HG03066 (cell line): ENCODE measurements around the gene PALM3.
A peak's percentile ranks its signal among the peaks of the same experiment; 100 is the strongest.
"Not testable (repeated sequence)": the region's sequence is repeated elsewhere in the genome, so short reads cannot be mapped to it uniquely, and the experiment has no call there.

ENCODE experiments used
- ATAC-seq: cut with Tn5 transposase; IDR thresholded peaks from one replicate; pipeline ENCODE4 v1.9.1; 2021; ENCODE audit warnings: low read depth; ENCODE audit not compliant: unreplicated experiment

Gene PALM3

GRCh38 chr19:14035706-14036105, 26.2 kb downstream of the PALM3 start:
- no peak for ATAC-seq

GRCh38 chr19:14035159-14035558, 26.7 kb downstream of the PALM3 start:
- ATAC-seq, result not testable (repeated sequence)

- no peak for ATAC-seq
Measured at GRCh38 chr19:14033946-14034345, 27.9 kb downstream of the PALM3 start.

GRCh38 chr19:14031719-14032480, 30.0 kb downstream of the PALM3 start, which contains the start of gene IL27RA:
IL27RA (plus strand) TSS chr19:14031762; CDS start chr19:14031873, 111 bp downstream.
- peak; percentile 59 for ATAC-seq

- peak; percentile 25 for ATAC-seq
Measured at GRCh38 chr19:14030997-14031718, 30.7 kb downstream of the PALM3 start.

- no peak for ATAC-seq
Measured at GRCh38 chr19:14028901-14029300, 33.0 kb downstream of the PALM3 start.

GRCh38 chr19:14027856-14028450, 33.9 kb downstream of the PALM3 start, which contains the start of gene RLN3:
RLN3 (plus strand) TSS chr19:14028148; CDS start chr19:14028205, 57 bp downstream.
- ATAC-seq, result no peak

- ATAC-seq, result not testable (repeated sequence)
Measured at GRCh38 chr19:14026652-14027192, 35.2 kb downstream of the PALM3 start.

GRCh38 chr19:14023404-14024235, 38.3 kb downstream of the PALM3 start:
- no peak for ATAC-seq

GRCh38 chr19:14022469-14022868, 39.4 kb downstream of the PALM3 start:
- no peak for ATAC-seq

GRCh38 chr19:14021474-14021873, 40.4 kb downstream of the PALM3 start:
- ATAC-seq, result no peak

- not testable (repeated sequence) for ATAC-seq
Measured at GRCh38 chr19:14019739-14020138, 42.1 kb downstream of the PALM3 start.

GRCh38 chr19:14019100-14019499, 42.8 kb downstream of the PALM3 start:
- ATAC-seq, result no peak

GRCh38 chr19:14015524-14016035, 46.3 kb downstream of the PALM3 start:
- peak; percentile 74 for ATAC-seq

GRCh38 chr19:14012378-14012915, 49.4 kb downstream of the PALM3 start:
- no peak for ATAC-seq

GRCh38 chr19:14006766-14007562, 54.9 kb downstream of the PALM3 start:
- peak; percentile 25 for ATAC-seq

- peak; percentile 69 for ATAC-seq
Measured at GRCh38 chr19:14006085-14006765, 55.7 kb downstream of the PALM3 start, which contains the start of gene RFX1. RFX1 (minus strand) TSS chr19:14006320; CDS start chr19:13993843, 12,477 bp downstream.
